Vagina (tissue), 2 donors: ENCODE measurements around the gene MAD1L1.

Experiments used
- POLR2A ChIP-seq, 2 donors: fragments of 450-650 bp; IDR thresholded peaks; one replicate each; pipeline ENCODE4 v1.6.1; 2017; ENCODE audit warnings: antibody characterized with exemption in 2 of 2, mild to moderate bottlenecking in 2 of 2, moderate library complexity in 2 of 2
- TF ChIP-seq, protein P1 (sequence below), 3 experiments: fragments of 450-650 bp in 2 of 3; fragments of 200-600 bp in 1 of 3; sonication (generic) in 1 of 3; IDR thresholded peaks; one replicate each; pipeline ENCODE4 v1.5.1; 2017 to 2019; ENCODE audit warnings: antibody characterized with exemption in 3 of 3, mild to moderate bottlenecking in 2 of 3, moderate library complexity in 2 of 3

GRCh38 chr7:1899951-1900762 lies 332.6 kb downstream of the MAD1L1 start:
- TF ChIP-seq, protein P1, sequence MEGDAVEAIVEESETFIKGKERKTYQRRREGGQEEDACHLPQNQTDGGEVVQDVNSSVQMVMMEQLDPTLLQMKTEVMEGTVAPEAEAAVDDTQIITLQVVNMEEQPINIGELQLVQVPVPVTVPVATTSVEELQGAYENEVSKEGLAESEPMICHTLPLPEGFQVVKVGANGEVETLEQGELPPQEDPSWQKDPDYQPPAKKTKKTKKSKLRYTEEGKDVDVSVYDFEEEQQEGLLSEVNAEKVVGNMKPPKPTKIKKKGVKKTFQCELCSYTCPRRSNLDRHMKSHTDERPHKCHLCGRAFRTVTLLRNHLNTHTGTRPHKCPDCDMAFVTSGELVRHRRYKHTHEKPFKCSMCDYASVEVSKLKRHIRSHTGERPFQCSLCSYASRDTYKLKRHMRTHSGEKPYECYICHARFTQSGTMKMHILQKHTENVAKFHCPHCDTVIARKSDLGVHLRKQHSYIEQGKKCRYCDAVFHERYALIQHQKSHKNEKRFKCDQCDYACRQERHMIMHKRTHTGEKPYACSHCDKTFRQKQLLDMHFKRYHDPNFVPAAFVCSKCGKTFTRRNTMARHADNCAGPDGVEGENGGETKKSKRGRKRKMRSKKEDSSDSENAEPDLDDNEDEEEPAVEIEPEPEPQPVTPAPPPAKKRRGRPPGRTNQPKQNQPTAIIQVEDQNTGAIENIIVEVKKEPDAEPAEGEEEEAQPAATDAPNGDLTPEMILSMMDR (IDR thresholded peaks at IDR 0.05): no peak
- TF ChIP-seq POLR2A (IDR thresholded peaks at IDR 0.05): no peak
